HG03558 (cell line): ENCODE results near the gene RFLNA.

Source experiments
- ATAC-seq: cut with Tn5 transposase; IDR thresholded peaks from one replicate; pipeline ENCODE4 v1.9.1; 2021; ENCODE audit warnings: moderate number of reproducible peaks; ENCODE audit not compliant: unreplicated experiment; ENCODE audit errors: extremely low read depth

The RFLNA gene

DNA sequence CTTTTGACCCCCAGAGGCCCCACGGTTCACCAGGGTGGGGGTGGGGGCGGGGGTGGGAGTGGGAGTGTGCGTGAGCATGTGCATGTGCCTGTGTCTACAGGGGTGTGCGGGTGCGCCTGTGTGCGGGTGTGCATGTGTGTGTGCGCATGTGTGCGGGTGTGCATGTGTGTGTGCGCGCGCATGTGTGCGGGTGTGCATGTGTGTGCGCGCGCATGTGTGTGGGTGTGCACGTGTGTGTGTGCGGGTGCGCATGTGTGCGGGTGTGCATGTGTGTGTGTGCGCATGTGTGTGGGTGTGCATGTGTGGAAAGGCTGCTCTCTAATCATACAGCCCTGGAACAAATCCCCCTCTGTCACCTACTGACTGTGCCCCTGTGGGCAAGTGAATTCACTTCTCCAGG, 38.8 kb downstream of the RFLNA start:
- no peak for ATAC-seq

DNA sequence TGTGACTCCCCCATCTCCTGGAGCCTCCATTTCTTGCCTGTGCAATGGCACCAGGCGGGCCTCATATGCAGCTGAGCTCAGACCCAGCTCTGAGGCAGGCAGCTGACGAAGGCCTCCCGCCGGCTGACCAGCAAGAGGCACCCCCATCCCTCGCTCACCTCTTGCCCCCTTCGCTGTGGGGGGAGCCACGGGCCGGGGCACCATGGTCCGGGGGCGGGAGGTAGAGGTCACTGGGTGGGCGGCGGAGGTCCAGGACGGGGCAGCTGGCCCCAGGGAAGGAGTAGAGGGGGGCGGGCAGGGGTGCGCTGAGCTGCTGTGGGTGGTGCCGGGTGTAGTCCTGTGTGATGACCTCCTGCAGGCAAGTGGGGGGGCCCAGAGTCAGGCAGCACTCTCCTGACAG, 39.4 kb downstream of the RFLNA start:
- no peak for ATAC-seq

DNA sequence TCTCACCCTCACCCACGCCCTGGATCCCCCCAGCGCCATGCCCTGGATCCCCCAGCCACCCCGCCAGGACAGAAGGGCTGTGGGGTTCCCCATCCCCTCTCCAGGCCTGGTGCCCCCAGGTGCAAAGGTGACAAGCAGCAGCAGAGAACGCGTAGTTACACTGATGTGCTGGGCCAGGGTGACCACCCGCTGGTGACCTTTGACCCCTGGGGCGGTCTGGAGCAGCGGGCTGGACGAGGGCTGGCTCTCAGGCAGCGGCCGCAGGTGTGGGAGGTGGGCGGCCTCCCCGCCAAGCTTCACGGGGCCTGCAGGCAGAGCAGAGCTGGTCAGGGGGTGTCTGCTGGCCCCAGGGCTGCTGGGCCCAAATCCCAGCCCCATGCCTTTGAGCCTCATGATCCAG, 40.1 kb downstream of the RFLNA start:
- ATAC-seq, result no peak

DNA sequence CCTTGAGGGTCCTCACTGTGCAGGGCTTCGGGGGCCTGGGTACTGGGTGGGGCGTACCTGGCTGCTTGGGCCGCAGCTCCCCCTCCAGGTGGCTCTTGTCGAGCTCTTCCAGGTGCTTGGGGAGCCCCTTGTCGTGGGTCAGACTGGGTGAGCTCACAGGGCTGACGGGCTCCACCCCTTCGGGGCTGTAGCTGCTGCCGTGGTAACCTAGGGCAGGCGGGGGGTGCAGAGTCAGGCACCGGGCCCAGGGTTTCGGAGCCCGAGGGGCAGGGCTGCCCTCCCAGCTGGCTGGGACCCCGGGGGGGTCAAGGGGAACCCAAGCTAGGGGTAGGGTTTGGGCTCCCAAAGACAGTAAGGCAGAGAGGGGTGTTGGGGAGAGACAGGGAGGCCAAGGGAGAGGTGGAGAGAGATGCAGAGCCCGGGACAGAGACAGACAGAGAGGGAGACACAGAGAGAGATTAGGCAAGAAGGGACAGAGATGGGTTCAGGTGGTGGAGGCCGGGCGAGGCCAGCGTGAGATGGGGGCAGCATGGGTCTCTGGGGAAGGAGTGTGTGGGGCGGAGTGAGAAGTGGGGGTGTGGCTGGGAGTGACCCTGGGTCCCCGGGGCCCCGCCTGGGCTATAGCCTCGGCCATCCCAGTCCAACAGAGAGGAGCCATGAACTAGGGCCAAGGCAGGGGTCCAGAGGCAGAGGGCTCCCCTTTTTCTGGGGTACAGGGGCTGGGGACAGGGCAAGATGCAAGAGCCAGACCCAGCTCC, 40.7 kb downstream of the RFLNA start:
- no peak for ATAC-seq

DNA sequence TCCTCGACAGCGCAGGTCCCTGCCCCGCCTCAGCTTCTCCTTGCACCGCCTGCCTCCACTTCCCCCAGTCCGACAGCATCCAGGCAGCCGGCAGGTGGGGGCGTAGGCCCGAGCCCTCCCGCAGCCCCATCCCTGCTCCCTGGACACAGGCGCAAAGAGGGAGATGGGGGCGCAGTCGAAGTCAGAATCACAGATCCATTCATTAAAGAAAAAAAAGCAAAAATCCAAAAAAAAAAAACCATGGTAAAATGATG, 41.2 kb downstream of the RFLNA start:
- no peak for ATAC-seq

DNA sequence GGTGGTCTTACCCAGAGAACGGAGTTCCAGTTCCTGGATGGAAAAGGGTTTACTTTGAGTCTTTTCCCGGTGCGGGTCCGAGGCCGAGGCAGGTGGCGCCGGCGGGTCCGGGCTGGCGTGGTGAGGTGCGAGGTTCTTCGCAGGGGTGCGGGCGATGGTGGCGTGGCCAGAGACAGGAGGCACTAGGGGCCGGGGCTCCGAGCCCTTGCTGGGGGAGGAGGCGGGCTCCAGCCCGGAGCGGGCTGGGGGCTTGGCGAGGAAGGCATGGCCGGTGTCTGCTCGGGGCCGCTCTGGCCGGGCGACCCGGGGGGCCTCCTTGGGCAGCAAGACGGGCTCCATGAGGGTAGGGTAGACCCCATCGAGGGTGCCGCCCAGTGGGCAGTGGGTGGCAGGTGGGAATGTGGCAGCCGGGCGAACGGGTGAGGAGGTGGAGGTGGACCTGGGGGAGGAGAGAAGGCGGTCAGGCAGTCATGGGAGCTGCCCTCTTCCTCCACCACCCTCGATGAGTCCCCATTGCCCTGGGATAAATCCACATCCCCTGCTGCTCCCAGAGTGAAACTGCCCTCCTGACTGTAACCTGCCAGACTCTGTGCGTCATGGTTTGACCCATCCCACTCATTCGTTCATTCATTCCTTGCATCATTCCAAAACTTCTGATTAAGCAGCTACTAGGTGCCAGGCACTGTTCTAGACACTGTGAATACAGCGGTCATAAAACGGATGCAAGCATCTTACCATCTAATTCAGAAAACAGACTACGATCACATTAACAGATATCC, 42.0 kb downstream of the RFLNA start:
- no peak for ATAC-seq

DNA sequence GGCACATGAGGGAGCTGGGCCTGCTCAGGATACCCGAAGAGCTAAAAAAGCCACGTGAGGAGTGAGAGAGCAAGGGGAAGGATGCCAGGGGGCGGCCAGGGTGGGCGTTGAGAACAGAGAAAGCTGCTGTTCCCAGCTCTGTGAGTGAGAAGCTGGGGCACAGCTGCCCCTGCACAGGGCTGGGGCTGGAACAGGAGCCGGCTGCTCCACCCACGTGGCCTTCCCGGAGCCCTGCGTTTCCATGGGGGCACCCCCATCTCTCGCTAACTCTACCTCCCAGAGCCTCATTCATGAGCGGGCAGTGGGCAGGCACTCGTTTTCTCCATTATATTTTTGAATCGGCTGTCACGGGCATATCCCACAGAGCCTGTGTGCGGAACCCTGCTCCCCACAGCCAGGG, 42.7 kb downstream of the RFLNA start:
- ATAC-seq, result no peak

DNA sequence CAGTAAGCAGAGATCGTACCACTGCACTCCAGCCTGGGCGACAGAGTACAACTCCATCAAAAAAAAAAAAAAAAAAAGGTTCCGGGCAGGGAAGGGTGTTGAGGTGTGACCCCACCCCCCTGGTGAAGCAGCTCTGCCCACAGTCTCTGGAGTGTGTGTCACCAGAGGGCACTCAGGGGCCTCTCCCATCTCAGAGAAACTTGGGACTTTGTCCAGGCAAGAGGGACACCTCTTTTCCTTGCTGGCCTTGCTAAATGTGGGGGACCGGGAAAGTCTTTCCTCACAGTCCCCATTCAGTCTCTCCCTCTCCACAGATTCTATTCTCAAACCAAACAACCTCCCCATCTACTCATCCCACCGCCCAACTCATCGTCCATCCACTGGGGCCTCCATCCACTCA, 43.6 kb downstream of the RFLNA start:
- ATAC-seq, result no peak

DNA sequence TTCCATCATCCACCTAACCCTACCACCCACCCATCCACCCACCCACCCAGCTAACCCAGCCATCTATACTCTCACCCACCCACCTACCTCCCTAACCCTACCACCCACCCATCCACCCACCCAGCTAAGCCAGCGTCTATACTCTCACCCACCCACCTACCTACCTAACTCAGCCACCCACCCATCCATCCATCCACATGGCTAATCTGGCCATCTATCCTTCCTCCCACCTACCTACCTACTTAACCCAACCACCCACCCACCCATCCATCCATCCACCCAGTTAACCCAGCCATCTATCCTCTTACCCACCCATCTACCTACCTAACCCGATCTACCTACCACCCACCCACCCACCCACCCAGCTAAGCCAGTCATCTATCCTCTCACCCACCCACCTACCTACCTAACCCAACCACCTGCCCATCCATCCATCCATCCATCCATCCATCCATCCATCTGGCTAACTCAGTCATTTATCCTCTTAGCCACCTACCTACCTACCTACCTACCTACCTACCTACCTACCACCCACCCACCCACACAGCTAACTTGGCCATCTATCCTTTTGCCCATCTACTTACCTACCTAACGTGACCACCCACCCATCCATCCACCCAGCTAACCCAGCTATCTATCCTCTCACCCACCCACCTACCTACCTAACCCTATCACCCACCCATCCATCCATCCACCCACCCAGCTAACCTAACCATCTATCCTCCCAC, 44.1 kb downstream of the RFLNA start:
- no peak for ATAC-seq

DNA sequence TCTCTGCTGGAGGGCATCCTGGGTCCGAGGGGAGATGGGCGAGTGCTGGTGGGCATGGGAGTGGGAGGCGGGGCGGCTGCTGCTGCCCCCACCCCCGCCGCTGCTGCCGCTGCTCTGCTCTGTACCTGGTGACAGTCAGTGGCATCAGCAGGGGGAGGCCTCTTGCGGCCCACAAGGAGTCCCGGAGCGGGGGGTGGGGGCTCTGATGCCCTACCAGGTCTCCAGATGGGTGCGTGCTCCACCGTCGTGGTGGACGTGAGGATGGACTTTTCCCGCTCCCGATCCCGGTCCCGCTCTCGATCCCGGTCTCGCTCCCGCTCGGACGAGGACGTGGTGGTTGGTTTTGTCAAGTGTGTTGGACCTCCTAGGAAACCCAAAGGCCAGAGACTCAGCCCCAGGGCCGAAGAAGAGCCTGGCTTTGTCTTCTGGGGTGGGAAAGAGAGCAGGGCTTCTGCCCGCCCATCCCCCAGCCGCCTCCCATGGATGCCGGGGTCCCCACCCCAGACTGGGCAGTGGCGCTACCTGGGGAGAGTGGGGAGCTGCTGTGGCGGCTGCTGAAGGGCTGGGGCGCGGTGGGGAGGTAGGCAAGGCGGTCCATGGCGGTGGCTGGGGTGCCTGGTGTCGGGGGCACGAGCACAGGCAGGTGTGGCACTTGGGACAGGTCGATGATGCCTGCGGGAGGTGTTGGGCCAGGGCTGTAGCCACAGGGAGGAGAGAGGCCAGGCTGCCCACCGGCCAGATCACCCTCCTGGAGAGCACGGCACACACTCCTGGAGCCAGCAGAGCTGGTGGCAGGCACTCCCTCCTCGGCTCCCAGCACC, 45.4 kb downstream of the RFLNA start:
- no peak for ATAC-seq

DNA sequence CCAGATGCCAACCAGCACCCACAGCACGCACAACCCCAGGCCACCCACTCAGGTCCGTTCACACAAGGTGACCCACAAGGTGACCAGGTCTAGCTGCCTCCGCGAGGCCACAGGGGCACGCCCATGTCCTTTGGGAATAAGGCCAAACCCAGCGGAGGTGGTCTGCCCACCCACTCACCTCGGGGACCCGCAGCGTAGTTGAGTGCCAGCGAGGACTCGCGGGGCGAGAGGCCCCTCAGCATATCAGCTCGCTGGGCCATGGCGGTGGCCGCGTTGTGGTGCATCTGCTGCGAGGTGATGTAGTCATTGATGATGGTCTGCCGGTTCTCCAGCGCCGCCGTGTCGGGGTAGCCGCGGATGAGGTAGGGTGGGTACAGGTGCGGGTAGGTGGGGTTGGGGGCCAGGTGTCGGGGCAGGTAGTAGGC, 46.8 kb downstream of the RFLNA start:
- no peak for ATAC-seq

DNA sequence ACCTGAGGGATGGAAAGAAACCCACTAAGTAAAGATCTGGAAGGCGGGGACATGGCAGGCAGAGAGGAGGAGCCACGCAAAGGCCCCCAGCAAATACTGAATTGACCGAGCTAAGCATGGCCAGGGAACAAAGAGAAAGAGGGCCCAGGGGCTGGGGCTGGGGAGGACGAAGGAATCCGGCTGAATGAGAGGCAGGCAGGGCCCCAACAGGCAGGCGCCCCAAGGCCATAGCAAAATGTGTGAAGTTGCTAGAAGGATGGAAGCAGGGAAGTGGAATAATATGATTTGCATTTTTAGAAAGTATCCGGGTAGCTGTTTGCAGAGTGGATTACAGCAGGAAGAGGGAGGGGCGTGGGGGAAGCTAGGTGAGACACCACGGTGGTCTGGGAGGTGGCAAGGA, 49.1 kb downstream of the RFLNA start:
- ATAC-seq, result no peak

DNA sequence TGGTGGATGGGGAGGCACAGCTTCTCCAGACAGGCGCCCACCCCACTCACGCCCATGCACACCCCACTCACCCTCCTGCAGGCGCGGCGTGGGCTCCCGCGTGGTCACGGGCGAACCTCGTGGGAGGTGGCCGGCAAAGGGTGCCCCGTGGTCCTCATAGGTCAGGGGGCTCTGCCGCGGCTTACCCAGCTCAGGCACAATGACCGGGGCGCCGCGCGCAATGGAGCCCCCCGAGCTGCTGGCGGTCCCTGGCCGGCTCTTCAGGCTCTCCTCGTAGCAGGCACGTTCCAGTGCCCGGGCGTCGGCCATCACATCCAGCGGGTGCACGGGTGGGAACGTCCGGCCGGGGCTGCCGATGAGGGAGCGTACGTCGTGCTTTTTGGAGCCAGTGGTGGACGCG, 49.6 kb downstream of the RFLNA start:
- no peak for ATAC-seq

DNA sequence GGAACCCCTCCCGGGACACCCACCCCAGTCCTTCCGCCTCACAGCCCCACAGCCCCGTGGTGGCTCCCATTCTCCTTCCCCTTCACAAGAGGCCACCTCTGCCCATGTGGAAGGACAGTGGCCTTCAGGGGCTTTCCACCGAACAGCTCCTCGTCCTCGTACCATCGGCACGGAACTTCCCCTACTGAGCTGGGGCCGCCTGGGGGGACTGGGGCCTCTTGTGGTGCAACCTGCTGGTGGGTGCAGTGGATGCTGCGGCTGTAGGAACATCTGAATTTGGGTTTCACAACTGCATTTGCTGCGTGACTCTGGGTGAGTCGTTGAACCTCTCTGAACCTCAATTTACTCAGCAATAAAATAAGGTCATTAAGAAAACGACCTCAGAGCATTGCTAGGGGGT, 50.9 kb downstream of the RFLNA start:
- ATAC-seq, result no peak

DNA sequence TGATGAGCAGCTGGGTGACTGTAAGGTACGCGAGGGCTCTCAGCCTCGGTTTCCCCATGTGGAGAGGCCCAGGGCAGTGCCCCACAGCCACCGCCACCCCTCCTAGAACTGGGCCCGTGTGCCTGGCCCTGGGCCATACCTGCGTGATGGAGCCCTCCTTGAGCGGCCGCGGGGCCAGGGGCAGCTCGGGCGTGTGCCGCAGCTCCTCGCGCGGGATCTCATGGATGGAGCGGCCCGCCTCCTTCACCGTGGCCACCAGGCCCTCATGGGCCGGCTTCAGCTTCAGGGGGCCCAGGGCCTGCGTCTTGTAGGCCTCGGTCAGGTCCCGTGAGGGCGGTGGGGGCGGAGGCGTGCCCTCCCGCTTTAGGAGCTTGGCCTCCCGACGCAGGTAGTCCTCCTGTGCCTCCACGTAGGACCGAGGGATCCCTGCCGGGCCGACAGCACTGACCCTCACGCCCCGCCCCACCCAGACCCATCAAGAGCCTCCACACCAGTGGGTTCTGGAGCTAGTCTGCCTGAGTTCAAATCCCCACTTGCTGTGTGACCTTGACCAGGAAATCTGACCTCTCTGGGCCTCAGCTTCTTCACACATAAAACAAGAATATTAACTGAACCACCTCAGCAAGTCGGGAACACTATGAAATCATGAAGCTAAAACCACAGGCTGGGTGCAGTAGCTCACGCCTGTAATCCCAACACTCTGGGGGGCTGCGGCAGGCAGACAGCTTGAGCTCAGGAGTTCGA, 51.7 kb downstream of the RFLNA start:
- no peak for ATAC-seq

DNA sequence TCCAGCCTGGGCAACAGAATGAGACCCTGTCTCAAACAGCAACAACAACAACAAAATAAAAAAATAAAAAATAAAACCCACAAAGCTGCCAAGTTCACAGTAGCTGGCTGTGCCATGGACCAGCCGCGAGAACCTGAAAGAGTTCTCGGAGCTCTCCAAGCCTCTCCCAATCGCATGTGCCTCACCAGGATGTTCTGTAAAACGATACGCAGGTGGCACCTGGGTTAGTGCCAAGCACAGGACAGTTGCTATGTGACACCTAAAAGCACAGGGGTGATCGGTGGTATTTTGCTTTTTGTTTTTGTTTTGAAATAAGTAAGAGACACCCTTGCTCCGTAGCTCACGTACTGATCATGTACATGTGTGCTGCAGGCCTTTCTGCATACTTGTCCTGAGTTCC, 52.4 kb downstream of the RFLNA start:
- no peak for ATAC-seq

DNA sequence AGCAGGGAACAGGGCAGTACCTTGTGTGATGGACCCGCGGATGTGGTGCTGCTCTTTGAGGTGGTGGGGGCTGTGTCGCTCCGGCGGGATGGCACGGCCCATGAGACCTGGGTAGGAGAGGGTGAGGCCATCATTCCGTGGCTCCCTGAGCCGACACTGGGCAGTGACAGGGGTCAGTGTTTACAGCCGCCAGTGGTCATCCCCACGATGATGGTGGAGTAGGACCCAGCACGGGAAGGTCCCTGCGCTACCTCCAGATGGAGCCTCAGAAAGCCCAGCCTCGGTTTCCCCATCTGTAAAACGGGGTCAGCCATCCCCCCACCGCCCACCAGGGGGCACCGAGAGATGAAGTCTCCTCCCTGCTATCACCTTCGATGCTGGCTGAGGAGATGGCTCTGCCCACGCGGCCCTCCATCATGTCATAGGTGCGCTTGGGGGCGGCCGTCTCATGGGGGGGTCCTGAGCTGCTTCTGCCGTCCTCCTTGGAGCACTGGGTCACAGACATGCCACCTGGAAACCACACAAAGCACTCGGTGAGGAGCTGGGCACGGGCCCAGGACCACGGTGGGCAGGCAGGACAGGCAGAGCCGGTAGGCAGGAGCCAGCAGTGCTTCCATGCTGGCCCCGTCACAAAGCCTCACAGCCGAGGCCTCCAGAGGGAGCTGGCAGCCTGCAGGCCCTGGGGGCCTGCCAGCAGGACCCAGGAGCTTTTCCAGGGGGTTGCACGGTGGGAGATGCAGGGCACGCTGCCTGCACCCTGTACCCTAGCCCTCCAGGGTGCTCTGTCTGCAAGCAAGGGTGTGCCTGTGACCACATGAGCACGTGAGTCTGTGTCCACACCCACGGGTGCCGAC, 53.1 kb downstream of the RFLNA start:
- ATAC-seq, result no peak

DNA sequence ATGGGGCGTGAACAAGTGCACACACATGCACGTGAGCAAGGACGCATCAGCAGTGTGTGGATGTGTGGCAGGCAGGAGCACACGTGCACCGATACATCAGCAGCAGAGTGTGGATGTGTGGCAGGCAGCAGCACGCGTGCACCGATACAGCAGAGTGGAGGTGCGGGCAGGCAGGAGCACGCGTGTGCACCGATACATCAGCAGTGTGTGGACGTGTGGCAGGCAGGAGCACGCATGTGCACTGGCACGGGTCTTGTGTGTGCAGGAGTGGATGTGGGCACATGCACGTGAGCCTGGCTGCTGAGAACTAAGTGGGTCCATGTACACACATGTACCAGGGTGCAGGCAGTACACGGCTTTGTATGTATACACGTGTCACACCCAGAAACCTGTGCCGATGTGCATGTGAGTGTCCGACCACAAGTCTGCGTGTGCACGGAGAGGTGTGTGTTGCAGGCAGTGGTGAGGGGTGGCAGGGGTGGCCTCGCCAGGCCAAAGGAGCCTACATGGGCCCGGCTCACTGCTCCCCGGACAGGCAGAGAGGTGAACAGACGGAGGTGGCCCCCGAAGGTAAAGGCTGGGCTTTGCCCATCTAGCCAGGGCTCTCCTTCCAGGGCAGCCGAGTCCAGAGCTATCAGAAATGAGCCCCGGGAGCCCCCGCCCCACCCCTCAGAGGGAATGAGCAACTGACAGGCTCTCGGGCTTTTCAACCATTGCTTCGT, 53.9 kb downstream of the RFLNA start:
- ATAC-seq, result no peak
